GM13976 (cell line): ENCODE measurements around the gene GAPDHS.

Experiments
- DNase-seq: peaks from one replicate; pipeline ENCODE4 v3.0.0; 2012; ENCODE audit warnings: low spot score
- CTCF ChIP-seq: IDR thresholded peaks from 2 replicates; pipeline ENCODE4 v1.5.1; 2012; ENCODE audit warnings: borderline replicate concordance, mild to moderate bottlenecking; ENCODE audit not compliant: insufficient read depth; ENCODE audit errors: extremely low read depth, missing control alignments, control extremely low read depth
- in situ Hi-C: fragments of 300-500 bp; cut with MboI; formaldehyde crosslinking; loops from one replicate; pipeline ENCODE4 v1.12.0; 2022; ENCODE audit warnings: low sequenced_read_pairs, mixed read lengths, inconsistent platforms; ENCODE audit not compliant: unreplicated experiment

Gene GAPDHS

GRCh38 chr19:35560677-35561076, 27.4 kb downstream of the GAPDHS start:
- DNase-seq, result no peak
- TF ChIP-seq CTCF, result no peak
- in situ Hi-C loops, result no loop called here

- no peak for TF ChIP-seq CTCF
- in situ Hi-C loops, result no loop called here
- DNase-seq, result no peak
Observed at GRCh38 chr19:35561436-35561835, 28.2 kb downstream of the GAPDHS start.

GRCh38 chr19:35562336-35562735, 29.1 kb downstream of the GAPDHS start:
- TF ChIP-seq CTCF, result no peak
- no peak for DNase-seq
- in situ Hi-C loops, result no loop called here

- no peak for DNase-seq
- TF ChIP-seq CTCF, result no peak
- in situ Hi-C loops, result no loop called here
Observed at GRCh38 chr19:35562776-35563175, 29.5 kb downstream of the GAPDHS start.

- in situ Hi-C loops, result no loop called here
- TF ChIP-seq CTCF, result no peak
- no peak for DNase-seq
Observed at GRCh38 chr19:35563207-35563829, 30.1 kb downstream of the GAPDHS start, which contains the start of gene ATP4A. TSS of gene ATP4A (minus strand) at chr19:35563658. CDS start at chr19:35563629, 29 bp downstream.

GRCh38 chr19:35565016-35565856, 32.0 kb downstream of the GAPDHS start:
- no peak for TF ChIP-seq CTCF
- no peak for DNase-seq
- in situ Hi-C loops, result no loop called here
